ENCODE measurements around the gene KDM3A. TPM values are rescaled to one million over a fixed set of nuclear protein-coding genes. Genes with fewer than 3 reads are reported as not detected.

The KDM3A gene
- total and polyA plus RNA-seq, 2 of the 8 experiments (the other 6 are each of a cell fraction or from before 2014, with no cell fraction given) = 15.8 to 29.2 TPM

DNA sequence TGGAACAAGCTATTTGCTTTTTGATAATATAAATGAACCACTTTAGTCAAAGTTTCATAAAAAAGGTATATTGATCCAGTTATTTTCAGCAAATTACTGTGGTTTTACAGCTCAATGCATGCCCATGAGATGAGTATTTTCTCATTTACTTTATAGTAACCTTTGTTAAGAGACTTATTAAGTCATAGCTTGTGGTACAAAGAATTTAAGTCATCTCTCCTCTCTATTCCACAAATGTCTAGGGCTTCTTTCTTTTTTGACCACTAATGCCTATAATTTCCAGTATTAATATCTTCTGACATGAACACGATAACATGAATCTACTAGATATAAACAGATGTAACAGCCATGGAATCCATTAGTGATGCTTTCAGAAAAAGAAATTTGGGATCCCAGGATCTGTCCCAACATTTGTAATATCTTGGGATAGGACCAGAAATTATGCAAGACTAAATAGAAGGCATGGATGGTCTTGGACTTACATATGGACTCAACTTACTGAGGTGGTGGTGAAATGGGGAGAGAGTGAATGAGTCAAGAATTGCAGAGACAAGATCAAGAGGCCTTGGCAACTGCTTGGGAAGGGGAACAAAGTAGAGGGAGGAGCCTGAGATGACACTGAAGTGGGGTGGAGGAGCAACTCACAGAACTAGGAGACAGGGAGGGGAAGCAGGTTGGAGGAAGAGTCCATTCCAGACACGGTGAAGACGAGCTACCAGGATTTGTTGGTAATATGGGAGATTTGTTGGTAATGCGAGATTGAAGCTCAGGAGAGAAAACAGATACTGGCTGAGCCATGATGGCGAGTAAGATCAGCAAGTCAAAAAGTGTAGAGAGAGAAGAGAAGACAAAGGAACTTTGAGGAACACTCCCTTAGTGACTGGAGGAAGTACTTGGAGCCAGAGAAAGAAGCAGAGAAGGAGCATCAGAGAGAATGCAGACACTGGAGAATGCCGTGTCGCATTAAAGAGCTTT lies 42.4 kb upstream of the KDM3A start (continued):
- TF ChIP-seq, protein P1, sequence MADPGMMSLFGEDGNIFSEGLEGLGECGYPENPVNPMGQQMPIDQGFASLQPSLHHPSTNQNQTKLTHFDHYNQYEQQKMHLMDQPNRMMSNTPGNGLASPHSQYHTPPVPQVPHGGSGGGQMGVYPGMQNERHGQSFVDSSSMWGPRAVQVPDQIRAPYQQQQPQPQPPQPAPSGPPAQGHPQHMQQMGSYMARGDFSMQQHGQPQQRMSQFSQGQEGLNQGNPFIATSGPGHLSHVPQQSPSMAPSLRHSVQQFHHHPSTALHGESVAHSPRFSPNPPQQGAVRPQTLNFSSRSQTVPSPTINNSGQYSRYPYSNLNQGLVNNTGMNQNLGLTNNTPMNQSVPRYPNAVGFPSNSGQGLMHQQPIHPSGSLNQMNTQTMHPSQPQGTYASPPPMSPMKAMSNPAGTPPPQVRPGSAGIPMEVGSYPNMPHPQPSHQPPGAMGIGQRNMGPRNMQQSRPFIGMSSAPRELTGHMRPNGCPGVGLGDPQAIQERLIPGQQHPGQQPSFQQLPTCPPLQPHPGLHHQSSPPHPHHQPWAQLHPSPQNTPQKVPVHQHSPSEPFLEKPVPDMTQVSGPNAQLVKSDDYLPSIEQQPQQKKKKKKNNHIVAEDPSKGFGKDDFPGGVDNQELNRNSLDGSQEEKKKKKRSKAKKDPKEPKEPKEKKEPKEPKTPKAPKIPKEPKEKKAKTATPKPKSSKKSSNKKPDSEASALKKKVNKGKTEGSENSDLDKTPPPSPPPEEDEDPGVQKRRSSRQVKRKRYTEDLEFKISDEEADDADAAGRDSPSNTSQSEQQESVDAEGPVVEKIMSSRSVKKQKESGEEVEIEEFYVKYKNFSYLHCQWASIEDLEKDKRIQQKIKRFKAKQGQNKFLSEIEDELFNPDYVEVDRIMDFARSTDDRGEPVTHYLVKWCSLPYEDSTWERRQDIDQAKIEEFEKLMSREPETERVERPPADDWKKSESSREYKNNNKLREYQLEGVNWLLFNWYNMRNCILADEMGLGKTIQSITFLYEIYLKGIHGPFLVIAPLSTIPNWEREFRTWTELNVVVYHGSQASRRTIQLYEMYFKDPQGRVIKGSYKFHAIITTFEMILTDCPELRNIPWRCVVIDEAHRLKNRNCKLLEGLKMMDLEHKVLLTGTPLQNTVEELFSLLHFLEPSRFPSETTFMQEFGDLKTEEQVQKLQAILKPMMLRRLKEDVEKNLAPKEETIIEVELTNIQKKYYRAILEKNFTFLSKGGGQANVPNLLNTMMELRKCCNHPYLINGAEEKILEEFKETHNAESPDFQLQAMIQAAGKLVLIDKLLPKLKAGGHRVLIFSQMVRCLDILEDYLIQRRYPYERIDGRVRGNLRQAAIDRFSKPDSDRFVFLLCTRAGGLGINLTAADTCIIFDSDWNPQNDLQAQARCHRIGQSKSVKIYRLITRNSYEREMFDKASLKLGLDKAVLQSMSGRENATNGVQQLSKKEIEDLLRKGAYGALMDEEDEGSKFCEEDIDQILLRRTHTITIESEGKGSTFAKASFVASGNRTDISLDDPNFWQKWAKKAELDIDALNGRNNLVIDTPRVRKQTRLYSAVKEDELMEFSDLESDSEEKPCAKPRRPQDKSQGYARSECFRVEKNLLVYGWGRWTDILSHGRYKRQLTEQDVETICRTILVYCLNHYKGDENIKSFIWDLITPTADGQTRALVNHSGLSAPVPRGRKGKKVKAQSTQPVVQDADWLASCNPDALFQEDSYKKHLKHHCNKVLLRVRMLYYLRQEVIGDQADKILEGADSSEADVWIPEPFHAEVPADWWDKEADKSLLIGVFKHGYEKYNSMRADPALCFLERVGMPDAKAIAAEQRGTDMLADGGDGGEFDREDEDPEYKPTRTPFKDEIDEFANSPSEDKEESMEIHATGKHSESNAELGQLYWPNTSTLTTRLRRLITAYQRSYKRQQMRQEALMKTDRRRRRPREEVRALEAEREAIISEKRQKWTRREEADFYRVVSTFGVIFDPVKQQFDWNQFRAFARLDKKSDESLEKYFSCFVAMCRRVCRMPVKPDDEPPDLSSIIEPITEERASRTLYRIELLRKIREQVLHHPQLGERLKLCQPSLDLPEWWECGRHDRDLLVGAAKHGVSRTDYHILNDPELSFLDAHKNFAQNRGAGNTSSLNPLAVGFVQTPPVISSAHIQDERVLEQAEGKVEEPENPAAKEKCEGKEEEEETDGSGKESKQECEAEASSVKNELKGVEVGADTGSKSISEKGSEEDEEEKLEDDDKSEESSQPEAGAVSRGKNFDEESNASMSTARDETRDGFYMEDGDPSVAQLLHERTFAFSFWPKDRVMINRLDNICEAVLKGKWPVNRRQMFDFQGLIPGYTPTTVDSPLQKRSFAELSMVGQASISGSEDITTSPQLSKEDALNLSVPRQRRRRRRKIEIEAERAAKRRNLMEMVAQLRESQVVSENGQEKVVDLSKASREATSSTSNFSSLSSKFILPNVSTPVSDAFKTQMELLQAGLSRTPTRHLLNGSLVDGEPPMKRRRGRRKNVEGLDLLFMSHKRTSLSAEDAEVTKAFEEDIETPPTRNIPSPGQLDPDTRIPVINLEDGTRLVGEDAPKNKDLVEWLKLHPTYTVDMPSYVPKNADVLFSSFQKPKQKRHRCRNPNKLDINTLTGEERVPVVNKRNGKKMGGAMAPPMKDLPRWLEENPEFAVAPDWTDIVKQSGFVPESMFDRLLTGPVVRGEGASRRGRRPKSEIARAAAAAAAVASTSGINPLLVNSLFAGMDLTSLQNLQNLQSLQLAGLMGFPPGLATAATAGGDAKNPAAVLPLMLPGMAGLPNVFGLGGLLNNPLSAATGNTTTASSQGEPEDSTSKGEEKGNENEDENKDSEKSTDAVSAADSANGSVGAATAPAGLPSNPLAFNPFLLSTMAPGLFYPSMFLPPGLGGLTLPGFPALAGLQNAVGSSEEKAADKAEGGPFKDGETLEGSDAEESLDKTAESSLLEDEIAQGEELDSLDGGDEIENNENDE (IDR thresholded peaks at IDR 0.05; ENCODE audit: insufficient replicate concordance, low read length) = no peak
- TF ChIP-seq SIRT6 (IDR thresholded peaks at IDR 0.05; ENCODE audit: low read length) = no peak
- no peak for TF ChIP-seq BACH1 (IDR thresholded peaks at IDR 0.05; ENCODE audit: low read length)
- no peak for TF ChIP-seq RNF2 (IDR thresholded peaks at IDR 0.05; ENCODE audit: borderline replicate concordance, low read depth, low read length, missing control alignments, poor library complexity, severe bottlenecking)
- no peak for TF ChIP-seq YY1 (IDR thresholded peaks at IDR 0.05; ENCODE audit: low read depth, low read length)
- no peak for TF ChIP-seq KDM4A (IDR thresholded peaks at IDR 0.05; ENCODE audit: low read depth, low read length, severe bottlenecking)
